BLaER1 treated with 17β-estradiol and CSF1 and Interleukin-3, amounts not matched to agents 10 nM and 100 nM (cell line): ENCODE results near the gene HEPHL1.
"Not testable (repeated sequence)": the region's sequence is repeated elsewhere in the genome, so short reads cannot be mapped to it uniquely, and the experiment has no call there.

Experiments
- H3K27ac ChIP-seq, 11 experiments: shearing (Covaris generic); formaldehyde crosslinking; 2 replicates each; pipeline ENCODE4 v1.8.1; 2022
- H3K27me3 ChIP-seq, 11 experiments: shearing (Covaris generic); formaldehyde crosslinking; 2 replicates each; pipeline ENCODE4 v1.8.1; 2022
- H3K36me3 ChIP-seq, 11 experiments: shearing (Covaris generic); formaldehyde crosslinking; 2 replicates each; pipeline ENCODE4 v1.8.1; 2022
- H3K4me1 ChIP-seq, 10 experiments: shearing (Covaris generic); formaldehyde crosslinking; 2 replicates each; pipeline ENCODE4 v1.8.1; 2022
- H3K4me2 ChIP-seq, 11 experiments: shearing (Covaris generic); formaldehyde crosslinking; 2 replicates each; pipeline ENCODE4 v1.8.1; 2022
- H3K4me3 ChIP-seq, 10 experiments: shearing (Covaris generic); formaldehyde crosslinking; 2 replicates each; pipeline ENCODE4 v1.8.1; 2022
- H3K9ac ChIP-seq, 11 experiments: shearing (Covaris generic); formaldehyde crosslinking; 2 replicates each; pipeline ENCODE4 v1.8.1; 2022
- H3K9me3 ChIP-seq, 11 experiments: shearing (Covaris generic); formaldehyde crosslinking; replicated peaks in 1 of 11; 2 replicates each; pipeline ENCODE4 v1.8.1; 2022
- H4K20me1 ChIP-seq, 11 experiments: shearing (Covaris generic); formaldehyde crosslinking; 2 replicates each; pipeline ENCODE4 v1.8.1; 2022
- Cebpa-rat ChIP-seq, 11 experiments: shearing (Covaris generic); IDR thresholded peaks; 2 replicates each; pipeline ENCODE4 v1.8.1; 2022

Gene HEPHL1, protein sequence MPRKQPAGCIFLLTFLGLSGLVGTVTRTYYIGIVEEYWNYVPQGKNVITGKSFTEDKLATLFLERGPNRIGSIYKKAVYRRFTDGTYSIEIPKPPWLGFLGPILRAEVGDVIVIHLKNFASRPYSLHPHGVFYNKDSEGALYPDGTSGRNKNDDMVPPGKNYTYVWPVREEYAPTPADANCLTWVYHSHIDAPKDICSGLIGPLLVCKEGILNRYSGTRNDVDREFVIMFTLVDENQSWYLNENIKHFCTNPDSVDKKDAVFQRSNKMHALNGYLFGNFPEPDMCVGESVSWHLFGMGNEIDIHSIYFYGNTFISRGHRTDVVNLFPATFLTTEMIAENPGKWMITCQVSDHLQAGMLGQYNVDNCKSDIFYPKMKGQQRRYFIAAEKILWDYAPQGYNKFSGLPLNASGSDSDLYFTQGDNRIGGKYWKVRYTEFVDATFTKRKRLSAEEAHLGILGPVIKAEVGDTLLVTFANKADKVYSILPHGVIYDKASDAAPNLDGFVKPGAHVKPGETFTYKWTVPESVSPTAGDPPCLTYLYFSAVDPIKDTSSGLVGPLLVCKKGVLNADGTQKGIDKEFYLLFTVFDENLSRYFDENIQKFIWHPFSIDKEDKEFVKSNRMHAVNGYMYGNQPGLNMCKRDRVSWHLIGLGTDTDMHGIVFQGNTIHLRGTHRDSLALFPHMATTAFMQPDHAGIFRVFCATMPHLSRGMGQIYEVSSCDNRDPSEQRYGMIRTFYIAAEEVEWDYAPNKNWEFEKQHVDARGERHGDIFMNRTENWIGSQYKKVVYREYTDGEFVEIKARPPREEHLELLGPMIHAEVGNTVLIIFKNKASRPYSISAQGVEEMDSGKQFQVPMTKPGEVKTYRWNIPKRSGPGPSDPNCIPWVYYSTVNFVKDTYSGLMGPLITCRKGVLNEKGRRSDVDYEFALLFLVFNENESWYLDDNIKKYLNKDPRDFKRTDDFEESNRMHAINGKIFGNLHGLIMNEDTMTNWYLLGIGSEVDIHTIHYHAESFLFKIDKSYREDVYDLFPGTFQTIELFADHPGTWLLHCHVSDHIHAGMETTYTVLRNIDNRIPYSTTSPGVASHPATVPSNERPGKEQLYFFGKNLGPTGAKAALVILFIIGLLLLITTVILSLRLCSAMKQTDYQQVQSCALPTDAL

DNA sequence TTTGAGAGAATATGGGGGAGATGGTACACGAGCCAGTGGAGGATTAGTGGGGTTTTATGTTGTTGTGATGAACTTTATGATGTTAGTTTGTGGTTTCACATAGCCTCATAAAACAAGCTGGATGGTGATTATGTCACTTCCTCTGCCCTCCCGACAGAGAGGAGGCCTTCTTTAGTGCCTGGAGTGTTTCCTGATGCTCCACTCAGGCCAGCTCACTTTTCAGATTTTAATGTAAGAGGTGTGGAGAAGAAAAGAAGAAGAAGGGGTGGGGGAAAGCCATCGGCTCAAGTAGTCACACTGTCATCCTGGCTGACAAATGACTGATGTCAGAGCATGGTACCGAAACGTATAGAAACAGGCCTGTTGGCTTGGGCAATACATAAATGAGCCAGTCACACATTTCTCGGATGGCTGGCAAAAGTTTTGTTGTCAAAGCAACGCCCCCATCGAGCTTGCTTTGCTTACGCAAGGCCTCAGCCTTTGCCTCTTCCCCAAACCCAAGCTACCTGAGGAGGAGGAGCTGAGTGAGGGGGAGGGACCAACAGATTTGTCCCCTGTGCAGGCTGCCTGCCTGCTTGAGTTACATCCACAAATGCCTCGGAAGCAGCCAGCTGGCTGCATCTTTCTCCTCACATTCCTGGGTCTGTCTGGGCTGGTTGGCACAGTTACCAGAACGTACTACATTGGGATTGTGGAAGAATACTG, at the start of gene HEPHL1:
Gene HEPHL1 (plus strand): TSS at position 578 of the 705 bp plus-strand sequence. CDS start 15 bp downstream, at position 593.
- no peak for TF ChIP-seq Cebpa-rat (IDR thresholded peaks at IDR 0.05)
- Histone ChIP-seq H3K9me3 (peaks cover 0 to 12% (median 2%) of the 10 kb centered on the region in 11 experiments; a peak in 8 of 22 replicates), H3K4me2 (no peak within 1 kb of the TSS), H3K27me3 (no peaks in the 10 kb centered on the region), H4K20me1 (no peaks in the 10 kb centered on the region), H3K9ac (no peak within 1 kb of the TSS), H3K4me3 (no peak within 1 kb of the TSS), H3K36me3 (no peaks in the 10 kb centered on the region), H3K27ac (no peak within 1 kb of the TSS), H3K4me1 (peaks cover 0 to 5% (median 0%) of the 10 kb centered on the region in 10 experiments; a peak in 1 of 20 replicates)

DNA sequence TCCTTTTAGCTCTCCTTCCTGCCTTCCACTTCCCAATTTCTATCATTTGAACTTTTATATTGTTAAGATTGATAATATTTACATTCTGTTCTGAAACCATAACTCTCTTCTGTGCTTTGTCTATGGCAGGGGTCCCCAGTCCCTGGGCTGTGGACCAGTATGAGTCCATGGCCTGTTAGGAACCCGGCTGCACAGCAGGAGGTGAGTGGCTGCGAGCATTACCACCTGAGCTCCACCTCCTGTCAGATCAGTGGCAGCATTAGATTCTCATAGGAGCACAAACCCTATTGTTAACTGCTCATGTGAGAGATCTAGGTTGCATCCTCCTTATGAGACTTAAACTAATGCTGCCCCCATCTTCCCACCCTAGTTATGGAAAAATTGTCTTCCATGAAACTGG, 48.4 kb upstream of the HEPHL1 start:
- Histone ChIP-seq H3K27ac (no peak overlapping the region), H3K9me3 (peaks cover 12 to 31% (median 22%) of the 10 kb centered on the region in 11 experiments), H3K36me3 (no peaks in the 10 kb centered on the region), H3K4me3 (no peak overlapping the region), H3K4me1 (no peaks in the 10 kb centered on the region), H3K9ac (no peak overlapping the region), H3K27me3 (no peaks in the 10 kb centered on the region), H3K4me2 (no peak overlapping the region), H4K20me1 (no peaks in the 10 kb centered on the region)
- no peak for TF ChIP-seq Cebpa-rat (IDR thresholded peaks at IDR 0.05)

DNA sequence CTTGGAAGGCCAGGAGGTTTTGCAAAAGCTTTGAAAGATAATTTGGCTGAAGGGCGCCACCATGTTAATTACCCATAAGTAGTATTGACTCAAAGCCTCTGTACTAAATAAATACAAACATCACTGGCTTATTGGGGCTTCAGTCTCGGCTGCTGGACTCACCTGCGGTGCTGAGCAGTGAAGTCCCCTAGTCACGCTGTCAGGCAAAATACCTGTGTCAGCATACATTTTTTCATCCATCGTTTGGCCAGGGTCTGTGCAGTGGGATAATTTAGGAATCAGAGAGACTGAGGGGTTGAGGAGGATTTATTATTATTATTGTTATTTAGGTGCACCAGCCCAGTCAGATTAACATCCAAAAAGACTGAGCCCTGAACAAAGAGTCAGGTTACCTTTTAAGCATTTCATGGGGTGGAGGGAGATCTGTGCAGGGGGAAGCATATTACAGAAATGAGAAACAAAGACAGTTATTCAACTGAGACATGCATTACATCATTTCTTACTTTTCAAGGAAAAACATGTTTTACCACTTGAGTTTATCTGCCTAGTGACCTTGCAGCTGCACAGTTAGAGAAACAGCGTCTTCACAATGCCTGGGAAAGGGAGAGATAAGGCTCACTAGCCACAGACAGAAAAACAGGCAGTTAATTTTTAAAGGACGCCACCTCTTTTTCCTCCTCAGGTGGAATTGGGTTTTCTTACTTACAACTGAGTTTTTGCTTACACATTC, 47.7 kb upstream of the HEPHL1 start:
- H3K4me2 ChIP-seq, H3K27me3 ChIP-seq, H4K20me1 ChIP-seq, H3K4me1 ChIP-seq, H3K4me3 ChIP-seq, H3K27ac ChIP-seq, H3K36me3 ChIP-seq, H3K9ac ChIP-seq: not testable (repeated sequence)
- peaks cover 12 to 31% (median 22%) of the 10 kb centered on the region in 11 experiments for H3K9me3 ChIP-seq

DNA sequence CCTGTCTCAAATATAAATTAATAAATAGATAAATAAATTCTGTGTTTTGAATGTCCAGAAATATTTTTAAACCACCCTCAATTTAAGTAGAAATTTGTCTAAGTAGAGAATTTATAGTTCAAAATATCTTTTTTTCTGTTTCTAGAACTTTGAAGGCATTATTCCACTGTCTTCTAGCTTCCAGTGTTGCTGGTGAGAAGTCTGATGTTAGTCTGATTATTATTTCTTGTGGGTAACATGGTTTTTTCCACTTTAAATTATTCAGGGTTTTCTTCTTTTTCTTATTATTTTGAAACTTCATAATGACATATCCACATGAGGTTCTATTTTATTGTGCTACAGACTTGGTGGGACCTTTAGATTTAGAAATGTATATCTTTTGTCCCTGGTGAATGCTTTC, 46.4 kb upstream of the HEPHL1 start:
- H3K9me3 ChIP-seq: peaks cover 12 to 39% (median 23%) of the 10 kb centered on the region in 11 experiments
- no peaks in the 10 kb centered on the region for H4K20me1 ChIP-seq
- no peak overlapping the region for H3K4me3 ChIP-seq
- no peak overlapping the region for H3K4me2 ChIP-seq
- no peak for TF ChIP-seq Cebpa-rat (IDR thresholded peaks at IDR 0.05)
- no peaks in the 10 kb centered on the region for H3K36me3 ChIP-seq
- no peaks in the 10 kb centered on the region for H3K4me1 ChIP-seq
- no peak overlapping the region for H3K27ac ChIP-seq
- H3K27me3 ChIP-seq: no peaks in the 10 kb centered on the region
- no peak overlapping the region for H3K9ac ChIP-seq

DNA sequence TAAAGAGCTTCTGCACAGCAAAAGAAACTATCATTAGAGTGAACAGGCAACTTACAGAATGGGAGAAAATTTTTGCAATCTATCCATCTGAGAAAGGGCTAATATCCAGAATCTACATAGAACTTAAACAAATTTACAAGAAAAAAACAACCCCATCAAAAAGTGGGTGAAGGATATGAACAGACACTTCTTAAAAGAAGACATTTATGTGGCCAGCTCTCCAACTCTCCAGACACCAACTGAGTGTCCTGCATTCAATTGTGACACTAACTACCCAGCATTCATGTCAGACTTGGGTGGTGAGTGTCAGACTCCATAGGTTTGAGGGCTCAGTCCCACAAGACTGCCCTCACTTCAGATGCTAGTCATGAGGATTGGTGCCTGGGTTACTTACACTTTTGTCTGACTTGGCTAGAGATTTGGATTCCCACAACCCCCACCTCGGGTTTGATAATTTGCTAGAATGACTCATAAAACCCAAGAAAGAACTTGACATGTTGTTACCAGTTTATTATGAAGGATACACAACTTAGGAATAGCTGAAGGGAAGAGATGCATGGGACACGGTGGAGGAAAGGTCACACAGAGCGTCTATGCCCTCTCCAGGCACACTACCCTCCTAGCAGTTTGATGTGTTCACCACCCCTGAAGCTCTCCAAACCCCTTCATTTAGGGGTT, 44.4 kb upstream of the HEPHL1 start:
- H3K4me2 ChIP-seq, H3K9ac ChIP-seq, H3K27me3 ChIP-seq, H3K36me3 ChIP-seq, H4K20me1 ChIP-seq, H3K4me1 ChIP-seq, H3K27ac ChIP-seq, H3K4me3 ChIP-seq: not testable (repeated sequence)
- peaks cover 12 to 39% (median 23%) of the 10 kb centered on the region in 11 experiments for H3K9me3 ChIP-seq

DNA sequence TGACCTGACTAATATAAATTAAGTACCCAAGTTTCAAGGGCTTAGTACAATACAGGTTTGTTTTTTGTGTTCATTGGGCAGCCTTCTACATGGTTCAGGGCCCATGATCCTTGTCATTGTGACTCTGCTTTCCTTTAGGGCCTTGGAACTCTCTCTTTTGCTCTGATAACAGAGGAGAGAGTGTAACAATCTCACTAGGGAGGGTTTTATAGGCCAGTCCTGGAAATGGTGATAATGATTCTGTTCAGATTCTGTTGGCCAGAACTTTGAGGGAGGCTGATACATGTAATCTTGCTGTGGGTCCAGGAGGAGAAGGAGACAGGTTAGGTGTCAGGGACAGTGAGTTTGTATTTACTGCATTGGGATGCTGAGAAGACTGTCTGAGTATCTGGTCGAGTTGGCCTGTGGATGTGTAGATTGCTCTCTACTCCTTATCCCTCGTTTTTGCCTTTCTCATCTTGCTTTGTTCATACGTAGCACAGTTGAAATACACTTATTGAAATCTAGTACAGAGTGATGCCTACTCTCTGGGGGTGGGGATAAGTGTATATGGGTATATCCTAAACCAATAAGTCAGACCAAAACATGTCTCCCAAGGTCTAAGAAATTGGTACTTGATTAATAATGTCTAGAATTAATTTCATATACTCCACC, 37.5 kb upstream of the HEPHL1 start:
- Histone ChIP-seq H3K36me3 (no peaks in the 10 kb centered on the region), H3K9me3 (peaks cover 0 to 7% (median 0%) of the 10 kb centered on the region in 11 experiments; a peak in 3 of 22 replicates)
- TF ChIP-seq Cebpa-rat (IDR thresholded peaks at IDR 0.05): no peak

DNA sequence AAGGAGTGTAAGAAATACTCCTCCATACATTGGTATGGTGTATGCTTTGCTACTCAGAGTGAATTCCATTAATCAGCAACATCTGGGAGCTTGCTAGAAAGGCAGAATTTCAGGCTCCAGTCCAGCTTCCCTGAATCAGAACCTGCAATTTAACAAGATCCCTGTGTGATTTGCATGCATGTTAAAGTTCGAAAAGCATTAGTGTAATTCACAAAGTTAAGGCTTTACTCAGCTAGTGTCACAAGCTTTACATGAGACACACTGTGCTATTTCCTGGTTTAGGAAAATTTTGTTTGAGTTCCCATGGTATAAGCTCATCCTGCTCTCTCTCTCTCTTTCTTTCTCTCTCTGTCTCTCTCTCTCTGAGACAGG, 37.0 kb upstream of the HEPHL1 start:
- H4K20me1 ChIP-seq: no peaks in the 10 kb centered on the region
- peaks cover 0 to 6% (median 0%) of the 10 kb centered on the region in 11 experiments; a peak in 3 of 22 replicates for H3K9me3 ChIP-seq
- no peak overlapping the region for H3K4me2 ChIP-seq
- no peak for TF ChIP-seq Cebpa-rat (IDR thresholded peaks at IDR 0.05)
- no peak overlapping the region for H3K4me3 ChIP-seq
- H3K9ac ChIP-seq: no peak overlapping the region
- H3K27me3 ChIP-seq: no peaks in the 10 kb centered on the region
- H3K36me3 ChIP-seq: no peaks in the 10 kb centered on the region
- no peak overlapping the region for H3K27ac ChIP-seq
- no peaks in the 10 kb centered on the region for H3K4me1 ChIP-seq

More for the DNA sequence above, 37.5 kb upstream of the HEPHL1 start:
- Histone ChIP-seq H3K27me3 (no peaks in the 10 kb centered on the region), H3K9ac (no peak overlapping the region), H3K4me2 (no peak overlapping the region), H4K20me1 (no peaks in the 10 kb centered on the region), H3K4me1 (no peaks in the 10 kb centered on the region), H3K27ac (no peak overlapping the region), H3K4me3 (no peak overlapping the region)
